Ascending aorta (tissue), 2 donors: ENCODE data around the gene FAM53B. TPM values are rescaled to one million over a fixed set of nuclear protein-coding genes. Genes with fewer than 3 reads are reported as not detected.

Experiments used
- DNase-seq, 2 donors: peaks; one replicate each; pipeline ENCODE4 v3.0.0-alpha.2; 2019; ENCODE audit warnings: low spot score in 2 of 2
- H3K27ac ChIP-seq, 2 donors: fragments of 200-600 bp; sonication (generic); one replicate each; pipeline ENCODE4 v1.5.1; 2016 to 2017; ENCODE audit warnings: mild to moderate bottlenecking in 1 of 2
- H3K27me3 ChIP-seq: fragments of 200-600 bp; sonication (generic); one replicate; pipeline ENCODE4 v1.5.1; 2017
- H3K36me3 ChIP-seq, 2 donors: fragments of 200-600 bp; sonication (generic); one replicate each; pipeline ENCODE4 v1.5.1; 2016
- H3K4me1 ChIP-seq, 2 donors: fragments of 200-600 bp; sonication (generic); one replicate each; pipeline ENCODE4 v1.5.1; 2016 to 2017; ENCODE audit warnings: mild to moderate bottlenecking in 1 of 2
- H3K4me3 ChIP-seq, 2 donors: fragments of 200-600 bp; sonication (generic); one replicate each; pipeline ENCODE4 v1.5.1; 2016 to 2017; ENCODE audit warnings: mild to moderate bottlenecking in 1 of 2
- H3K9me3 ChIP-seq, 2 donors: fragments of 200-600 bp; sonication (generic); one replicate each; pipeline ENCODE4 v1.5.1; 2016
- CTCF ChIP-seq, 3 experiments: fragments of 200-600 bp in 2 of 3; fragments of 450-650 bp in 1 of 3; sonication (generic) in 2 of 3; IDR thresholded peaks; one replicate each; pipeline ENCODE4 v1.5.1; 2016 to 2019; ENCODE audit warnings: antibody characterized with exemption in 3 of 3, mild to moderate bottlenecking in 1 of 3, moderate library complexity in 1 of 3
- intact Hi-C: fragments of 100-400 bp; cut with DNase I; formaldehyde crosslinking; loops from one replicate; pipeline ENCODE4 v1.15.1; 2023
- total RNA-seq: library from RNA; depleted of rRNA; stranded (reverse); fragments of >200 nt; gene quantifications from one replicate; pipeline ENCODE4 v1.1.0, GENCODE V29; 2016

The FAM53B gene
- total RNA-seq, 1 donor from 2014 or later: 52.5 TPM

GRCh38 chr10:124705381-124705740 is 38.8 kb downstream of the FAM53B start:
- no peaks in the 10 kb centered on the region for H3K27me3 ChIP-seq
- no peak for DNase-seq
- no peak overlapping the region for H3K27ac ChIP-seq
- TF ChIP-seq CTCF (IDR thresholded peaks at IDR 0.05): no peak
- no peak overlapping the region for H3K4me3 ChIP-seq
- no peaks in the 10 kb centered on the region for H3K9me3 ChIP-seq
- H3K4me1 ChIP-seq: peaks cover 19 to 50% of the 10 kb centered on the region in 2 donors
- intact Hi-C loops: loop anchor here (2.0 kb wide), 1 partner anchor 31 kb away; no protein-coding TSS in a partner anchor
- no peaks in the 10 kb centered on the region for H3K36me3 ChIP-seq

GRCh38 chr10:124704428-124705380 is 39.5 kb downstream of the FAM53B start:
- Histone ChIP-seq H3K4me1 (peaks cover 19 to 50% of the 10 kb centered on the region in 2 donors), H3K9me3 (no peaks in the 10 kb centered on the region), H3K36me3 (no peaks in the 10 kb centered on the region), H3K27me3 (no peaks in the 10 kb centered on the region), H3K4me3 (no peak overlapping the region), H3K27ac (peak overlapping the region in 1 of 2 donors; percentile 75)
- intact Hi-C loops: loop anchor here (2.0 kb wide), 1 partner anchor 32 kb away; no protein-coding TSS in a partner anchor
- no peak for DNase-seq
- TF ChIP-seq CTCF (IDR thresholded peaks at IDR 0.05): no peak

GRCh38 chr10:124703778-124704427 is 40.3 kb downstream of the FAM53B start:
- Histone ChIP-seq H3K4me3 (no peak overlapping the region), H3K27me3 (no peaks in the 10 kb centered on the region), H3K4me1 (peaks cover 19 to 47% of the 10 kb centered on the region in 2 donors), H3K27ac (peak overlapping the region; percentile 75 to 81), H3K9me3 (no peaks in the 10 kb centered on the region), H3K36me3 (no peaks in the 10 kb centered on the region)
- TF ChIP-seq CTCF (IDR thresholded peaks at IDR 0.05): no peak
- no peak for DNase-seq
- intact Hi-C loops: loop anchor here (2.0 kb wide), 1 partner anchor 33 kb away; no protein-coding TSS in a partner anchor

DNA sequence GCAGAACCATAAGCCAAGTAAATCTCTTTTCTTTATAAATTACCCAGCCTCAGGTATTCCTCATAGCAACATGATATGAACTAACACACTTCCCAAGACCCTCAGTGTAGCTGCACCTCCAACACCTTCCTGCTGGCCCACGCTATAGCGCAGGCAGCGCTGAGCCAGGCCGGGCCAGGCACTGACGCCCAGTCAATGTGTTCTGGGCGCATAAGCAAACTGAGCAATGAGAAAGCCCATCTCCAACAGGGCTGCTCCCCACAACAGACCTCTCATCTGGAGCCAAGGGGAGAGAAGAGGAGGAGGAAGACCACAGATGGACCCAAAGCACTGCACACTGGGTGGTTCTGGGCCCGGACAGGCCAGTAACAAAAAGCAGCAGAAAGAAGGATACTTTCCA is 40.8 kb downstream of the FAM53B start:
- intact Hi-C loops: no loop called here
- no peak for DNase-seq
- Histone ChIP-seq H3K36me3 (no peaks in the 10 kb centered on the region), H3K27ac (peak overlapping the region; percentile 75 to 81), H3K9me3 (no peaks in the 10 kb centered on the region), H3K4me1 (peaks cover 19 to 47% of the 10 kb centered on the region in 2 donors), H3K4me3 (no peak overlapping the region), H3K27me3 (no peaks in the 10 kb centered on the region)
- TF ChIP-seq CTCF (IDR thresholded peaks at IDR 0.05): no peak

- H3K4me3 ChIP-seq: no peak overlapping the region
- DNase-seq: peak in 1 of 2 donors; percentile 76
- no peaks in the 10 kb centered on the region for H3K27me3 ChIP-seq
Measured at GRCh38 chr10:124701881-124702656, 42.1 kb downstream of the FAM53B start.

More at GRCh38 chr10:124701881-124702656, 42.1 kb downstream of the FAM53B start:
- H3K27ac ChIP-seq: peak overlapping the region; percentile 75 to 81
- peaks cover 19 to 47% of the 10 kb centered on the region in 2 donors for H3K4me1 ChIP-seq
- intact Hi-C loops: no loop called here
- no peaks in the 10 kb centered on the region for H3K9me3 ChIP-seq
- no peak for TF ChIP-seq CTCF (IDR thresholded peaks at IDR 0.05)
- no peaks in the 10 kb centered on the region for H3K36me3 ChIP-seq
